AG20443 (cell line): Measurements from ENCODE around the gene CSRP1.
A peak's percentile ranks its signal among the peaks of the same experiment; 100 is the strongest.
"Not testable (repeated sequence)": the region's sequence is repeated elsewhere in the genome, so short reads cannot be mapped to it uniquely, and the experiment has no call there.

Experiments
- DNase-seq: peaks from one replicate; pipeline ENCODE4 v3.0.0; 2012; ENCODE audit warnings: low spot score, mixed read lengths

The CSRP1 gene

DNA sequence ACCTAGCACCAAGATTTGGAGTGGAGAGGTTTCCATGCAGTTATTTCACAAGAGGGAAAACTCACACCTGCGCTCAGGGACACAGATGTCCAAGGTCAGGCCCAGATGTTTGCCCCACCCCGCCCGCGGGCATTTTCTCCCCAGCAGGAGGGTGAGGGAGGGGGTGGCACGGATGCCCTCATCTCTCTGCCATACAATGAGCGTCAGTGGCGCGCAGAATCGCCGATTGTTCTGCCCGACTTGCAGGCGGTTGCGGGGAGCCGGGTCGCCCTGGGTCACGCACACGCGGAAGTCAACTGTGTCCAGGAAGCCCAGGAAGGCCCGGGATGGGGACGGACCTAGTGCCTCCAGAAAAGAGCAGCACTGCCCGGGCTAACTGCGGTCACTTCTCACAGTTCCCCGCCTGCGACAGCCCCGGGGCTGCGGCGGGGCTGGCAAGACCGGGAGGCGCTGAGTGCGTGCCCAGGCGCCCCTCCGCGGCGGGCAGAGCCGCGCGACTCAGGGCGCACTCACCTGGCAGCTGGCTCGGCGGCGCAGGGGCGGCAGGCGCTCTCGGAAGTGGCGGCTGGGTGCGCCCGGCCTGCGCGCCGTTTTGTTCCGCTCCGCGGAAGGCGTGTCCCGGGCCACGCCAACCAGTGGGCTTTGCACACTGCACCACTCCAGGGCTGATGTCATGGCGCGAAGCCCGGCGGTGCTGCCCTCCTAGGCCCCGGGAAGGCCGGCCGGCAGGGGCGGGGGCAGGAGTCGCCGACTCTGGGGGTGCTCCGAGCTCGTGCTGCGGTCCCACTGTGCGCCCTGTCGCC is at the start of gene CSRP1:
CSRP1 (minus strand) TSS at position 567 of the 803 bp plus-strand sequence. CDS start 10,820 bp downstream, outside the sequence.
- DNase-seq: peak; percentile 97

DNA sequence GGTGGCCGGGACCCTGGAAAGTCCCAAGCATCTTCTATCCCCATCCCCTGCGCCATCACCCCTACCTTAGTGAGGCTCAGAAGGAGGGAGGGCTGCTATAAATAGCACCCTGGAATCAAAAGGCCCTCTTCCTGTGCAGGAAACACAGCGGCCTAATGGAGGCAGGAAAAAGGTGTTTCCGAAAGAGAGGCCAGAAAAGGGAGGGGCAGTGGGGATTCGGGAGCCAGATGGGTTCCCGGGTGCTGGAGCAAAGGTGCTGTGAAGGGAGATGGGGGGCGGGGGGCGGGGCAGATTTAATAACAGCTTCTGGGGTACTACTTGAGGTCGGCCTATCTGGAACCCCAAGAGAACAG is 48.6 kb upstream of the CSRP1 start:
- DNase-seq: no peak

DNA sequence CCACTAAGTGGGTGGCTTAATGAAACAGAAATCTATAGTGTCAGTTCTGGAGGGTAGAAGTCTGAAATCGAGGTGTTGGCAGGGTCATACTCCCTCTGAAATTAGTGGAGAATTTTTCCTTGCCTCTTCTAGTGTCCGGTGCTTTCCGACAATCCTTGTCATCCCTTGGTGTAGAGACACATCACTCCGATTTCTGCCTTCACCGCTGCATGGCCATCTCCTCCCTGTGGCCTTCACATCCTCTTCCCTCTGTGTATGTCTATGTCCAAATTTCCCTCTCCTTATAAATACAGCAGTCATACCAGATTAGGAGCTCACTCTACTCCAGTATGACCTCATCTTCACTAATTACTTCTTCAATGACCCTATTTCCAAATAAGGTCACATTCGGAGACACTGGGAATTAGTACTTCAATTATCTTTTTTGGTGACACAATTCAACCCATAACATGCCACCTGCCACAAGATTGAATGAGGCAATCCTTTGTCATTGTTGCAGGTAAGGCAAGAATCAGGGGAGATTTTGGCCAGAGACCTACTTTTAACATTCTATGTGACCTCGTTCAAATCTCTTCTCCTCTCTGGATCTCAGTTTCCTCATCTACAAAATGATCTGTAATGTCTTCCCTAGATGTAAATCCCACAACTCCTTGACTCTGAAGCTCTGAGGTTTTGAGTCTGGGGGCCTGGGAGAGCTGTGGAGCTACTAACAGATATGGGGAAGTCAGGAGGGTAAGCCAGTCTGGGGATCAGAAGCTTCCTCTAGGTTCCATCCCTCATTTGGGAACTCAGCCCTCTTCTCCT is 48.1 kb upstream of the CSRP1 start:
- DNase-seq: no peak

DNA sequence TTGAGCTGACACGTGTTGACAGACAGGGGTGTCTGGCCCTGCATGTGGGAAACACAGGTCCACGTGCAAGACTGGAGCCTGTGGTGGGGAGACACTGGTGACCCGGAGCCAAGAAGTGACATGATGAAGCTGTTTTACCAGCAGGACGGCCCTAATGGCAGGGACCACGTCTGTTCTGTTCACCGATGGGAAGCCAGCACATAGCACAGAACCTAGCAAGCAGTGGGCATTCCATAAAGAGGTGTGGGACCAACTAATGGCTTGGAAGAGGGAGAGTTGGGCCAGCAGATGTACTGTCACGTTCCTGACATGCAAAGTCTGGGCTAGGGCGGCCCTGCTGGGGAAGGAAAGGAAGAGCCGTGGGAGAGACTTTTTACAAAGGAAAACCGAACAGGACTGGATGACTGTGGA is 47.3 kb upstream of the CSRP1 start:
- peak; percentile 69 for DNase-seq

DNA sequence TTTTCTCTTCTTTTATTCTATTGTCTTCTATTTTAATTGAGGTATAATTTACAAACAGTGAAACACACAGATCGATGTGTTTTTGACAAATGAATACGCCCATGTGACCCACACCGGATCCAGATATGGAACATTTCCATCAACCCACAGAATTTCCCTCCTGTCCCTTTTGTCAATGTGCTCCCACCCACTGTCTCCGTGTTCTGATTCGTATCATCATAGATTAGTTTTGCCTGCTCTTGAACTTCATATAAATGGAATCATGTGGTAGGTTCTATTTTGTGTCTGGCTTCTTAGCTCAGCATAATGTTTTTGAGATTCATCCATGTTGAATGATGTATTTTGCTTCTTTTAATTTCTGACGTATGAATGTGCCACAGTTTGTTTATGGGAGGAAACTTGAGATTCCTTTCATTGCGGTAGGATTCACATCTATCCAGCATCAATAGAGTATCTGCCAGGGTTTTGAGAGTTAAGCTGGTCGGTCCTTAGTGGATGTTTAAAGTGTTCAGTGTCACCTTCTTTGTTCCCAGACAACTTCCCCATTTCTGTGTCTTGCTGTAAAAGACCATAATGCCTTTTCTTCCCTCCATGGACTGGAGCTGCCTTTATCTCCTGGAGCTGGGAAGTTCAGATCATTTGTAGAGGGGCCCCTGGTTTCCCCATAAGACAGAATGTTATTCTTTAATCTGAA is 46.7 kb upstream of the CSRP1 start:
- no peak for DNase-seq

DNA sequence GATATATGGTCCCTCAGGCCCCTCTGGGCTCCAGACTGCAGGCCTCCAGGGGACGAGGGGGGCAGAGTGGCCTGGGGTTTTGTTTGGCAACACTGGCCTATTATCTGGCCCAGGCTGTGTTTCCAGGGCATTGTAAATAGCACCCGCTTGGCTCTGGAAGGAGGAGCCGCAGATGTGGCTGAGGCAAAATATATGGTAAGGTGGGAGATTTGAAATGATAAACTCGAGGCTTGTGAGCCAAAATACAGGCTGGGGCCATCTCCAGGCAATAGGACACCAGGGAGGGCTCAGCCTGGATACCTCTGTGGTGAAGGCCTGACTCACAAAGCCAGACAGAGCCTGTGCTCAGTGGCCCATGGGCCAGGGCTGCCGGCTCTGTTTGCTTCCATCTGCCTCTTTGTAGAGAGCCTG is 46.0 kb upstream of the CSRP1 start:
- peak; percentile 77 for DNase-seq

DNA sequence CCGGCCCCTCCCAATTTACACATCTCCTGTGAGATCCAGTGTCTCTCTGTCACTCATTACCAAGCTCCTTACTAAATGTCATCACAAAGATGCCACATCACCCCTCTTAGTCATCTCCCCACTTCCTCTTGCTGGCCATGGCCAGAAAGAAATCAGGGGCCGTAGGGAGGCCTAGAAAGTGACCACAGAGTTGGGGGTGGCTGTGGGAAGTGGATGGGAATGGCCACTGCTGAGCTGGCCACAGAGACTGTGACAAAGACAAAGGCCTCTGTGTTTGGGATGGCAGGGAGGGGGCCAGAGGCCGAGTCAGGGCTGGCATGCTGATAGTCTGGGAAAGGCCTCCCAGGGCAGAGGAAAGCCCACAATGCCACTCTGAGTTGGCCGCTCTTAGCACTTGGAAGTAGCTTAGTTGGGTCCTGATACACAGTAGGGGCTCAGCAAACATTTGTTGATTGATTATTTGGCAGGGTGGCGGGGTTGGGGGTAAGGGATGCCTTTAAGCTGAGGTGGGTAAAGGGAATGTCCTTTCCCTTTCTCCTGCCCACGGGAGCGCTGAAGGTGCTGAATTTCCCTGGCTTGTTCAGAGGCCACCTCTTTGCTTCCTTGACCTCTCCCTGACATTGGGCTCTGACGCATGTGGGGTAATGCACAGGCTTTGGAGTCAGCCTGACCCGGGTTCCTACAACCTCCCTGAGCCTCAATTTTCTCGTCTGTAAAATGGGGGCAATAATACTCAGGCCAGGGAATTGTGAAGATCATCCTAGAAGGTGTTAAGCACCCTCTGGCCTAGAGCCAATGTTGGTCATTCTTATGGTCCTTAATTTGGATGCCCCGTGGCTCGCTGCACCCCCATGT is 45.2 kb upstream of the CSRP1 start:
- DNase-seq: peak; percentile 75

DNA sequence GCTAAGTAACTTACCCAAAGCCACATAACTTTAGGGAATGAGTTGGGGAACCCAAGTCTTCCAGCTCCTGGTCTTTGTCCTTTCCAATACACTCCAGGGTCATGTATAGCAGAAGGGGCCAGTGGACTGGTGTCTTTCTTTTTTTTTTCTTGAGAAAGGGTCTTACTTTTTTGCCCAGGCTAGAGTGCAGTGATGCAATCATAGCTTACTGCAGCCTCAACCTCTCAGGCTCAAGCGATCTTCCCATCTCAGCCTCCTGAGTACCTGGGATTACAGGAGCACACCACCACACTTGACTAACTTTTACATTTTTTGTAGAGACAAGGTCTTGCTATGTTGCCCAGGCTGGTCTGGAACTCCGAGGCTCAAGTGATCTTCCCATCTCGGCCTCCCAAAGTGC is 44.2 kb upstream of the CSRP1 start:
- DNase-seq: no peak

DNA sequence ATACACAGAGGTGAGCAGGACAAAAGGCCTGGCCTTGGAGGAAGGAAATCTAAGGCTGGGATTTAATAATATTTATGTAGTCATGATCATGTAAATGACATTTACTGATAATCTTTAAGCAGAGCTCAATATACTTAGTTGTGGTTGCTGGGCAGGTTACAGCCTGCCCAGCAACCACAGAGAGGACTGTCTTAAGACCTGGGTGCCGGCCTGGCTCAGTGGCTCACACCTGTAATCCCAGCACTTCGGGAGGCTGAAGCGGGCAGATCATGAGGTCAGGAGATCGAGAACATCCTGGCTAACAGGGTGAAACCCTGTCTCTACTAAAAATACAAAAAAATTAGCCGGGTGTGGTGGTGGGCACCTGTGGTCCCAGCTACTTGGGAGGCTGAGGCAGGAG is 42.6 kb upstream of the CSRP1 start:
- not testable (repeated sequence) for DNase-seq

DNA sequence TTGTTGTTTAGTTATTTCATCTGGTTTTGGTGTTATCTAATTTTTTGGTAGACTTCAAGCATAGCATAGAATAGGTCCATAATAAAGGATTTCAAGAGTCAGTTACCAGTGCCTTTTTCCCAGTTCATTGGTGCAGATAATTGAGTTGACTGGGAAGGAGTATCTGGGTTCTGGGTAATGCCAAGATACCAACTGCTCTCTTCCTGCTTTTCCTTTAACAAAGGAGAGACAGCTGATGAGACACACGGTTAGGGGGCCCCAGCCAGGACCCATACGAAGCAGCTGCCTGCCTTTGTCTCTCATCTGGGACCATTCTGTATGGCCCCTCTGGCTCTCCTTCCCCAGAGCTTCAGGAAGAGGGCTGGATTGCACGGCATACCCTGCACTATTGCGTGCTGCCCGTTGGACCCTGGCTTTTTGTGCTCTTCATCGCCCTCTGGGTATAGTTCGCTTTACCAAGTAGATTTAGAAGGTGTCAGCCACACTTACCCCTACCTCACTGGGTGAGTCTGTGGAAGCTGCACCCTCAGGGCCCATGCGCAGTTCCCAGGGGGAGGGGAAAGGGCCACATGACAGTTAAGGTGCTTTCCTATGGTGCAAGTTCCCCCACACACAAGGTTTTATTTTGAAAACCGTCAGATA is 39.0 kb upstream of the CSRP1 start:
- DNase-seq: no peak

DNA sequence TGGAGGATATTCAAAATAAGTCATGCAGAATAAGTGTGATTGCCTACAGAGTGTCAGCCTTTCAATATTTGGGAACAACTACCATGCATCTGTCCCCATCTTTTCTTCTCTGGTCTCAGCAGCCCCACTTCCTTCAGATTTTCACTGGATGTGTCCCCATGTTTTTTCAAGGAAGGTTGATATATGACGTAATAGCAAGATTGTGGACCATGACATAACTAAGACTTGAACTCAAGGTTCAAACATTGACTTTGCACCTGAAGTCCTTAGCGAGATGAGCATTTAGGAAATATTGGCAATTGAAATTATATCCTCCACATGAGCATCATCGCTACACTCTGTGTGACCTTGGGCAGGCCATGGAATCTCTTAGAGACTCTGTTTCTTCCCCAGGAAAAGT is 37.8 kb upstream of the CSRP1 start:
- no peak for DNase-seq

DNA sequence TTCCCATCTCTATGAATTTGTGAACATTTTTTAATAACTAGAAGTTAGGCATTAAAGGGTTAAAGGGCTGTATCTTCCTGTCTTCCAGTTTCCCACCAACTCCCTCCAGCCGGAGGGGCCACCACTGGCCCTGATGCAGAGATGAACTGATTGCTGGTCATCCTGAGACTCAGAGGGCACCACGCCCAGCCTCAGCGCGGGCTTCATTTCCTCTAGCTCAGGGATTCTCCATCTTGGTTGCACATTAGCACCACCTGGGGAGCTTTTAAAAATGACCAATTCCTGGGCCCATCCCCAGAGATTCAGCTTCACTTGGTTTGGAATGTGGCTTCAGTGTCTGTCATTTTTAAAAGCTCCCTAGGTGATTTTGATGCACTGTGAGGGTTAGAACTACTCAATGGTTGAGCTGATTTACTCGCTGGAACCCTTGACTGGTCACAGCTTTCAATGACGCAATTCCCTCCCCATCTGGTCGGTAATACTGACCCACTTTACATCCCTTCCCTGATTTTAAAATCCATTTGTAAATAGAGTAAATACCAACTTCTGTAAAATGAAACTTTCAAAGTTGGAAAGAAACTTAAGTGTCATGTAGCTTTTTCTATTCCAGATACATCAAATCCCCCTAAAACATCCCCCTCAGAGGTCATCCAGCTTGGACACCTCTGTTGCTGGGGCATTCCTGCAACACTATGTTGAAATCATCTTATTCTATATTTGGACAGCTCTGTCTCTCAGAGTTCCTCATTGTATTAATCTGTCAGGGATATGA is 37.1 kb upstream of the CSRP1 start:
- no peak for DNase-seq

DNA sequence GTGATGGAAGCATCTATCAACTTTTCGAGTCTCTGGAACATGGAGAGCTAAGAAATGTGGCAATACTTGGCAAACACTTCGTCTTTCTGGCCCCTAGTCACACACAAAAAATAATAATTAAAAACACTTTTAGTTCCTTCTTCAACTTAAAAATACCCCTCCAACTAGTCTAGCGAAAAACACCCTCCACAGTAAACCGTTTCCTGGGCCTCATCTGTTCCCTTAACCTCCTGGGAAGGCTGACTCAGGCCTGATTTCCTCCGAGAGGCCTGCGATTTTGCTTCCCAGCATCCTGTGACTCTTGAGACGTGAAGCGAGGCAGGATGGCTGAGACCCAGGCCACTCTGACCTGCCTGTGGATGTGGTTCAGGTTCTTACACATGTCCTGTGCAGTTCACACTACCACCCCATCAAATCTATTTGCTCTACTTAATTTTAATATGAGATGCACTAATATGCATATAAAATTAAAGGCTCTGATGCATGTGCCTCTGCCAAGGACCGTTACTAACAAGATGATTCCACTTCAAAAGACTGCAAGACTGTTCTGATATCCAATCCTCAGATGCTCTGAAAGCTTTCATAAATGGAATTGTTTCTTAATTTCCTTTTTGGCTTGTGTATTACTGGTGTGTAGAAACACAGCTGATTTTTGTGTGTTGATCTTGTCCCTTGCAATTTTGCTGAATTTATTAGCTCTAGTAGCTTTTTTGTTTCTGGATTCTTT is 35.5 kb upstream of the CSRP1 start:
- peak; percentile 48 for DNase-seq

DNA sequence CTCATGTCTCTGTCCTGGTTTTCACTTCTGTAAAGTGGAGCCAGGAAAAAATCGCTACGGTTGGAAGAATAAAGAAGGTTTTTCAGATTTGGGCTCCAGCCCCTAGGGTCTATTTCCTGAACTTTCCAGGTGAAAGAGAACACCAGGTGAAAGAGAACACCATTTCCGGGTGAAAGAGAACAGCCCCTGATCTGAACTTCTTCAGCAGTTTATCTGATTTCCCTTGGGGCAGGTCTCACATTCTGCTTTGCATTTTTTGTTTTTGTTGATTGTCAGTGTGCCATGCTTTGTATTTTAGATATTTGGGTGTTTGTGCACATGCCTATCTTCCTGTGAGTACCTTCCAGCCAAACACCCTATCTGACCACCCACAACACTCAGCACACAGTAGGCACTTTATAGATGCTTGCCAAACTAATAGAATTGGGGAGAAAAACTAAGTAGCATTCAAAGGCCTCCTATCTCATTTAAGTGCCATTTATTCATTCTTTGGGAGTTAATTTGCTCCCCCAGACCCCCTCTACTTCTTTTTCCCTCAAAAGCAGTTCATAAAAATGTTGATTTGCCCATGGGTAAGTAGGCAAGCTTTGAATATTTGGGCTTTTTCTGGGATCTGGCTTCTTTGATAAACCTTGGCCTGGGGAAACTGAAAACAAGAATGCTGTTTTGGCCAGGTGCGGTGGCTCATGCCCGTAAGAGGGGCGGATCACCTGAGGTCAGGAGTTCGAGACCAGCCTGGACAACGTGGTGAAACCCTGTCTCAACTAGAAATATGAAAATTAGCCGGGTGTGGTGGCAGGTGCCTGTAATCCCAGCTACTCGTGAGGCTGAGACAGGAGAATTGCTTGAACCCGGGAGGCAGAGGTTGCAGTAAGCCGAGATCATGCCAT is 34.2 kb upstream of the CSRP1 start:
- no peak for DNase-seq

DNA sequence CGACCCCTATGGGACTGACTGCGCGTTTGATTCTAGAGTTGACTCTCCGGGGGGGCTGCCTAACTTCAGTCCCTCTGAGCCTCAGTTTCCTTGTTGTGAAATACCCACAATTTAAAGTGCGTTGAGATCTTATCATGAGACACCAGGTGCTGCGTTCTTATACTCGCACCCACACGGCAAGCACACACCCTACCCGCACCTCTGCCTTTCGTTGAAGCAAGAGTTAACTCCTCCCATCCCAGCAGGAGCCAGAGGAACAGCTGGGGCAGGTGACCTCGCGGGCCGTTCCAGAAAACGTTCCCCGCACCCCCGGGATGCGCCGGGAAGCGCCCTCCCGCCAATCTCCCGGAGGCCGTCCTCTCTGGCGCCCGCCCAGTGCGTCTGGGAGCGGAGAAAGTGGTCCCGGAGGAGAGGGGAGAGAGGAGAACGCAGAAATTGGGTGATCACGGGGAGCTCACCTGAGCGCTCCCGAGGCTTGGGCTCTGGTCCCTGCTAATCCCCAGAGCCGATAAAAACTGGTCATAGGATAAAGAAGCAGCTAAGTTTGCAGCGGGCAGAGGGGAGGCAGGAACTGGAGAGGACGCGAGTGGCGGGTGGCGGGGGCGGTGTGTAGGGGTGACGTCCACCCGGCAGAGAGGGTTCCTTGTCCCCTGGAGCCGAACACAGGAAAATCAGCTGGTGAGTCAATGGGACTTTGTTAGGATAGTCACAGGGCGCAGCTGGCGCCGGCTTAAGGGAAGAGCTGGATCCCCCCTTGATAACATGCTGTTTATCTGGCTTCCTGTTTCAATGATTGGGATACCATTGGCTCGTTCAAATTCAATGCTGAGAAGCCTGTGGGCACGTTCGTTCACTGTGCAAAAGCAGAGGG is 32.9 kb upstream of the CSRP1 start:
- peak; percentile 47 for DNase-seq

DNA sequence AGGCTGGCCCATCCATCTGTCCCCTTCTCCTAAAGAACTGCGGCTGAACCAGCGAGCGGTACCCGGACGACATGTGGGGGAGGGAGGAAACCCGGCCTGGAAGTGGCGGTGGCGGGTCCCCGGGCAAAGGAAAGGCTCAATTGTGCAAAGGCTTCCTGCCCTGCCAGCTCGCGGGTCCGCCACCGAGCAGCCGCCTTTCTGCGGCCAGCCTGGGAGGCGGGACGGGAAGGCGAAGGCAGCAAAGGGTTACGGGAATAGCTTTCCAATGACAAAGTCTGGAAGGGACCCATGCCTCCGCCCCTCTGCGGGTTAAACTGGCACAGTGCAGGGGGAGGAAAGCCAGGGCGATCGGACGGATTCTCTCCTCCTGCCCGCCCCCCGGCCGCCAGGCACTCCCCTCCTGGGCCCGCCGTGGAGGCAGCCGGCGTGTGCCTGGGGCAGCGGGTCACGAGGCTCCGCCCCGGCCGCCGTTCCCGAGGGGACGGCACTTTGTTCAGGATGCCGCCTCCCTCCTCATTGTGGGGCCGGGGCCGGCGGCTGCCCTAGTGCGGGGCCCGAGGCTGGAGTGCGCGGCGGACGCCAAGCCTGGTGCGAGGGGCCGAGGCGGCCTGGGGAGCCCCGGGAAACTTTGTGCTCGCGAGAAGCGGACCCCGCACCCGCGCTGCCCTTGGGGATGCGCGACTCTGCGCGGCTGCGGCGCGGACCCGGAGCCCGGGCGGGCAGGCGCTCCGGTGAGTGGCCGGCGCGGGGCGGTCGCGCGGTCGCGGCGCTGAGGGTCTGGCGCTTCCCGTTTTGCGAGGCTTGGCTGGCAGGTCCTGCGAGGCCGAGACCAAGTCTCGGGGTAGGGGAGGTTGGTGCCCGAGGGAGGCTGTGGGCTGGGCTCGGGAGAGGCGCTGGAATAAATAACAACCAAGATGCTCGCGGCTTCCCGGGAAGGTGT is 32.0 kb upstream of the CSRP1 start, which contains the start of gene NAV1:
NAV1 (plus strand) TSS at position 516 of the 940 bp plus-strand sequence. CDS start 83,758 bp downstream, outside the sequence.
- peak; percentile 89 for DNase-seq
